CD4-positive, alpha-beta T cell treated with Interleukin-17A for 1 hour (primary cell): ENCODE measurements around the gene SNAP47.

Experiments used
- DNase-seq: peaks from one replicate; pipeline ENCODE4 v3.0.0-alpha.2; 2020

The SNAP47 gene

DNA sequence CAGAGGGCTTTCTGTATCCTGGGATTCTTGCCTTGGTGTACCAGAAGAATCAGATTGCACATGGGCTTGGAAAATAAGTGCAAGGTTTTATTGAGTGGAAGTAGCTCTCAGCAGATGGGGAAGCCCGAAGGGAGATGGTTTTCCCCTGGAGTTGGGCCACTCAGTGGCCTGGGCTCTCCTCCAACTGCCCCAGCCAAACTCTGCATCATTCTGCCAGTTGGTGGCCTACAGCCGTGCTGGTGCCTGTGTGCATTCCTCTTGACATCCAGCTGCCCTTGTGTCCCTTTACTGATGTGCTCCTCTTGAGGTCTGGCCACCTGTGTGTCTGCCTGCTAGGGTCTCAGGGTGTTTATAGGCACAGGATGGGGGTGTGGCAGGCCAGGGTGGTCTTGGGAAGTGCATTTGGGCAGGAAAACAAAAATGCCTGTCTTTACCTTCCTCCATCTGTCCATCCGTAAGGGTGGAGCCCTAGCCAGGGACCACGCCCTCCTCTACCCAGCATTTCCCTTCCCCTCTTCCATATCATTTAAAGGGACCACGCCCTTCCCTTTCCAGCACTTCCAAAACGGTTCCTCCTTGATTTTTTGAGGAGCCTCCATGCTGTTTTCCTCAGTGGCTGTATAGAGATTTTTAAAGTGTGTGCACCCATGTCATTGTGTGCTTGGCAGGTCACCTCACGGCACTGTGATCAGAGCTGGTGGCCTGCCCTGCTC is 18.9 kb downstream of the SNAP47 start:
- no peak for DNase-seq

DNA sequence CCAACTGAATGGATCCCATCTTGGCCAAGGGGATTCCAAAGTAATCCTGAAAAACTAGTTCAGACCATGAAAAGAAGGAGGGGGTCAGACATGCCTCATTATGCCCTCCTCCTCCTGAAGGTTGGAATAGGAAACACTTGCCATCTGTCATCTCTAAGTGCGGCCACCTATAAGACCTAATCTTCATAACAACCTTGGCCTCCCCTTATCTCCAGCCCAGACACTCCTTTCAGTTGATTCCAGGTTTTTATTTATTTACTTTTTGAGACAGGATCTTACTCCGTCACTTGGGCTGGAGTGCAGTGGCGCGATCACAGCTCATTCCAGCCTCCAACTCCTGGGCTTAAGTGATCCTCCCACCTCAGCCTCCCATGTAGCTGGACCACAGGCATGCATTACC is 19.7 kb downstream of the SNAP47 start:
- DNase-seq, result no peak

DNA sequence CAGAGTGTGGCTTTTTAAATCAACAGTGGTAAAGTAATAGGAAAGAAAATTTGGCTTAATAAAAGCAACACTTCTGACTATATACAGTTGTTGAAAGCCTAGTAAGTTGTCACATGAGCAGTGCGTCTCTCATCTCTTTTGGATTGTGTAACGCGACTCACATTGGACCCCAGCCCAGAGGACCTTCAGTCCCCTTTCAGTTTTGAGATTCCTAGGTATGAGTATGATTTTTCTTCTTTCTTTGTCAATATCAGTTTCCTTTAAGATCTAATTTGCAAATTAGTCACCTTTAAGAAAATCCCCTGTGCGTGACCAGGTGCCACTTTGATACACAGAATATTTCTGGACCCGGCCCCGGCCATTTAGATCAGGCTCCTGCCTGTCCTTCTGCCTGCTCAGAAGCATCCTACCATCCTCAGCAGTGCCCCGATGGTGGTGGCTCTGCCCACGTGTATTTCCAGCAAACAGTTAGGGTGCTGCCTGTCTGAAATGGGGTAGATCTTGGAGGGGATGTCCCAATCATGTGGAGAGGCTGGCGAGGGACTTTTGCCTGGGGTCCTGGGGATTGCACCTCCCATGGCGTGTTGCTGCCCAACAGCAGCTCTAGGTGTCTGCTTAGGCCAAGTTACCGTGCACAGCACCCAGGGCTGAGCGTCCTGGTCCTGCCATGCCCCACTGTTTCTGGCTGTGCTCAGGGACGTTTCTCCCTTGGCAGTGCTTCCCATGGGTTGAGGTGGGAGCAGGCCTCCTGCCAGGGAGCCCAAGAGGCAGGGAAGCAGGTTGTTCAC is 21.1 kb downstream of the SNAP47 start:
- no peak for DNase-seq

DNA sequence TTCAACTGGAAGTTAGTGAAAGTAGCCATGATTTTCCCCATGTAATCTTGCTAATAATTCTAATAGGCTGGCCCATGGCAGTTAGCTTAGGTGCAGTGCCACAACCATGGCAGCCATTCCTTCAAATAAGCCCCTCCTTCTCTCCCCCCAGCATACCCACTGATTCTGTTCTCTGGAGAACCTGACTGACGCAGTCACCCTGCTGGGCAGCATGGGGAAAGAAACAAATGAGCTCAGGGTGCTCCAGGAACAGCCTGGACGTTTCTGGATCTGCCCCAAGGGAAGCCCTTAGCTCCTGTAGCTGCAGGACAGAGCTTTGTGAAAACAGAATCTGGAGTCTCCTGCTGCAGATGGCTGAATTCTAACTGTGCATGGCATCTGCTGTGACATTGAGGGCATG is 22.5 kb downstream of the SNAP47 start:
- no peak for DNase-seq

DNA sequence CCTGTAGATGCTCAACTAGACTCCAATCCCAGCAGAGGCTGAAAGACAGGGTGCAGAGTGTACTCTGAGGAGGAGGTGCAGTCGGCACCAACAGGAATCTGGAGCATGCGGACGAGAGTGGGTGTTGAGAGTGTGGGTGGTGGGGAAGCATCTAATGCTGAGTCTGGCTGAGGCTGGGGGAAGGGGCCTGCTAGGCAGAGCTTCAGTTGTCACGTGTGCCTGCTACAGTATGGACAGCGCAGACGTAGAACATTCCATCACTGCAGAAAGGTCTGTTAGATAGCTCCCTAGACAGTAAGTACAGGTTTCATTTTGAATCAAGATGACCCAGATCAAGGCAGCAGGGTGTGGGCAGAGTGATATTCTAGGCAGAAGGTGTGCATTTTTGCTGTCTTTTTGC is 23.1 kb downstream of the SNAP47 start:
- DNase-seq, result no peak

DNA sequence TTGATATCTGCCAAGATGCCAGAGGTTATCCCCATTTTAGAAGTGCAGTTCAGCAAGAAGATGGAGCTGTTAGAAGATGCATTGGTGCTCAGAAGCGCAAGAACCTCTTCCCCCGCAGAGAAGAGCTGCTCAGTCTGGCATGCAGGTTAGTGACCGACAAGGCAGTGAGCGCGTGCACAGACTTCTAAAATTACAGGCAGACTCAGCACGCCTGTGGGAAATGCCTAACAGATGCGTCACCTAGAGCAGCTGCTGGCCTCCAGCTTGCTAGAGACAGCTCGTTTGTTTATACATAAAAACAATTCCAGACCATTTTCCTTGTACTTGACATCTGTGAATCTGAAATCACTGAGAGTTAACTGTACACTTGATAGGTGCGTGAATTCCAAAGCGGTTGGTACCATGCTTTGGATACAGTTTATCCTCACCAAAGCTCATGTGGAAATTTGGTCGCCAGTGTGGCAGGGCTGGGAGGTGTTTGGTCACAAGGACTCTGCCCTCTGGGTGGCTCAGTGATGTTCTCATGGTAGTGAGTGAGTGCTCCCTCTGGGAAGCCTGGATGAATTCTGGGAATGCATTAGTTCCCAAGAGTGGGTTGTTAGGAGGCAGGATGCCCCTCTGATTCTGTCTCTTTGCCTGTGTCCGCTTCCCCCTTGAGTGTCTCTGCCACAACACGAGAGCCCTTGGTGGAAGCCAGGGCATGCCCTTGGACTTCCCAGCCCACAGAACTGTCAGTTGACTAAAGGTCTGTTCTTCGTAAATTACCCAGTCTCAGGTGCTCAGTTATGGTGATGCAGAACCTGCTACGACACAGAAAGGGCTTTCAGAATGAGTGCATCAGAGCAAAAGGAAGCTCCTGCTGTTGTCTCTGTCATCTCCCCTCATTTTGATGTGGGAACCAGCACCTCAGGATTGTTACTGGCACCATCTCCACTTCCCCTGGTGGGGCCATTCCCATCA is 24.4 kb downstream of the SNAP47 start:
- DNase-seq, result no peak

DNA sequence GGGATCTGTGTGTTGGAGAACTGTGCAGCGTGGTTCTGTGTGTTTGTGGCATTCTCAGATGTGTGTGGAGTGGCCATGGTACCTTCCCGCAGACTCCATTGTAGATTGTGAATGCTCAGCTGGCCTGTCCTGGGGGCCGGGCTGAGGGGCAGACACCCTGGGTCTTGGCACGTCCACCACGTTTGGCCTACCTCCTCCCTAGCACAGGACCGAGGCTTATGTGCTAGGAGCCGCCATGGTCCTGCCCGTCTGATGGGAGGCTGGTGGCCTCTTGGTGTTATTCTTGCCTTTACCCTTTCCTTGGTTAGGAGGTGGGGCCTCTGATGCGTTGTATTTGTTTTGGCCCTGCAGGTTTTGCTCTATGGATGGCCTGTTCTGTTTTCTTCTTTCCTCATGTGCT is 25.1 kb downstream of the SNAP47 start:
- DNase-seq, result no peak

DNA sequence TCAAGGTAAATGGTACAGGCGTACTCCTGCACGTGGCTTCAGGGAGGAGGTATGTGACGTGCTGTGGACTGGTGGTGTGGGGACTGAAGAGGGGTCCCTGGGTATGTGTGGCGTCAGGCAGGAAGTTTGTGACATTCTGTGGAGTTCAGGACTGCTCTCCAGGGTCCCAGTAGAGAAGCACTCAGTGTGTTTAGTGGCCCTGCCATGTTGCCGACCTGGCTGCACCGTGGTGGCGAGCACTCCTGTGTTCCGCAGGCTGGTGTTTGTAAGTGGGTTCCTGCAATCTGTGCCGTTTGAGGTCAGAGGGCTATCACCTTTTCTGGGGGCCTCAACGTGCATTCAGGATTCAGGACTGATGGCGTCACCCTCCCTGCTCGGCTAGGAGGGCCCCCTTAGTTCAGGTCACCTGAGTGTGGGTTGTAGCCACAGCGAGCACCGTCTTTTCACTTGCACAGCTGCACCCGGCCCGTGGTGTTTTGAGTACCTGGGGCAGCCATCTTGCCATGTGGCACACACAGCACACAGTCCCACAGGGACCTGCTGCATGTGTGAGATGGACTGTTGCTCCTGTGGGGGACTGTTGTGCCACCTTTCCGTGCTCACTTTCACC is 26.5 kb downstream of the SNAP47 start:
- no peak for DNase-seq

DNA sequence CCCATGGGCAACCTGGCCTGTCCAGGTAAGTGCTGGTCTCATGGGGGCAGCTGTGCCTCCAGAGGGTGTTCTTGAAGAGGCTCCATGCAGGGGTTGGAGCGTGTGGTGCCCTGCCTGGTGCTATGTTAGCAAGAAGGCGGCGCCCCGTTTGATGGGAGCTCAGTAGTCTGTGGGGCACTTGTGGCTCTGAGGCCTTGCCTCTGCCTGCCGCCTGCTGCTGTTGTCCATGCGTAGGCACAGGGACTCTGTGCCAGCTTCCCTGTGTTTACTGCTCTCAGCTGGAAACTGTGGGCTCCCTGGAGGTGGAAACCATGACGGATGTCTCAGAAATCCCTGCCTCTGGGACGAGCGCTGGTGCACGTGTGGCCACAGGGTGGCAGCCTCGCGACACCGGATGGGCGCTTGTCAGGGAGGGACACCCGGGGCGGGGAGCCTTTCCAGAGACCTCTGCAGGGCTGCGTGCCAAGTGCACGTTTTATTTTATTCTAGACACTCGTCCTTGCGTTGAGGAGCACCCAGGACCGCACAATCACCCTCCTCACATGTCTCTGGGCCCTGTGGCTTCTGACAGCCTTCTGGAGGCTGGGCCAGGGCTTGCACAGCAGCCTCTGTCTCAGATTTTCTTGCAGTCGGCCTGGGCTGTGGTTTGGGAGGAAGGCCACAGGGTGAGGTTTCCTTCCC is 27.1 kb downstream of the SNAP47 start:
- DNase-seq, result peak; percentile 88

DNA sequence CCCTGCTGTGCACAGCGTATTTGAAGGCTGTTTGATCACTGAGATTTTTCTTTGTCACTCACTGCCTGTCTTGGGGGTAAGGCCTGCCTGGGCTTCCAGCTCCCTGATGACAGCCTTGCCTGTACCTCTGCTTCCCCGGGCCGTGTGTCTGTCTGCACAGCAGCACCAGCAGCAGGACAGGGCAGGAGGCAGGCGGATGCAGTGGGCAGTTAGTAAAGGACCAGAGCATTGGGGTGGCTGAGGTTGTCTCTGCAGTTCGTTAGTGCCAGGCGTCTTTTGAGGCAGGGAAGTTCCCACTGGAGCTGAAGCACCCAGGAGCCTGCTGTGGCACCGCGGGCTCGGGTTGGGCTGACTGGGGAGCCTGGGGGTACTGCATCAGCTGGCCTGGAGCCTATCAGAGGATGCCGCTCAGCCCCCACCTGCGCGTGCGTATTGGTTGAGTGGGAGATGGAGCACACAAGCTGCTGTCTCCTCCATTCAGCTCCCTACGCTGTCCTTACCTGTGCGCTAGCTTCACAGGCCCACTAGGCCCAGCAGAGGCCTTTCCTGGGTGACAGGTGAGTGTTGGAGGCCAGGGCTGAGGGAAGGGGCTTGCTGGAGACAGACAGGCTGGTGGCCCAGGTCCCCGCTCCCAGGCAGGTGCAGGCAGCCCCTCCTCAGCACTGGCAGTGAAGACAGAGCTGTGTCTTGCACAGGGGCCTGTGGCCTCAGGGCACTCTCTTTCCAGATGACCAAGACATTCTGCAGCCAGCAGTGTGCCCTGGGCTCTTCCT is 28.2 kb downstream of the SNAP47 start:
- DNase-seq, result no peak

DNA sequence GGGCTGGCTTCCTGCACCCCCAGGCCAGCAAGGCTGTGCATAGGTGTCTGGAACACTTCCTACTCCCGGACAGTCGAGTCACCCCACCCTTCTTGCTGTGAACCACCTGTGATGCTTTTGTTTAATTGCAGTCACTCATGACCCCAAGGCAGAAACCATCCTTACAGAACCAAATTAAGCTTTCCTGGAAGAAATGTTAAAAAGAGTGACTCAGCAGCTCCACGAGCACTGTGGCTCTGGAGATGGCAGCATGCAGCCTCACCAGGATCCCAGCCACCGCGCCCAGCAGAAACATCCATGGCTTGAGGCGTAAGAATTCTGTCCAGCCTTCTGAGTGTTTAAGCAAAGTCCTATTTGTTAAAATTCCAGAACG is 28.8 kb downstream of the SNAP47 start:
- no peak for DNase-seq

DNA sequence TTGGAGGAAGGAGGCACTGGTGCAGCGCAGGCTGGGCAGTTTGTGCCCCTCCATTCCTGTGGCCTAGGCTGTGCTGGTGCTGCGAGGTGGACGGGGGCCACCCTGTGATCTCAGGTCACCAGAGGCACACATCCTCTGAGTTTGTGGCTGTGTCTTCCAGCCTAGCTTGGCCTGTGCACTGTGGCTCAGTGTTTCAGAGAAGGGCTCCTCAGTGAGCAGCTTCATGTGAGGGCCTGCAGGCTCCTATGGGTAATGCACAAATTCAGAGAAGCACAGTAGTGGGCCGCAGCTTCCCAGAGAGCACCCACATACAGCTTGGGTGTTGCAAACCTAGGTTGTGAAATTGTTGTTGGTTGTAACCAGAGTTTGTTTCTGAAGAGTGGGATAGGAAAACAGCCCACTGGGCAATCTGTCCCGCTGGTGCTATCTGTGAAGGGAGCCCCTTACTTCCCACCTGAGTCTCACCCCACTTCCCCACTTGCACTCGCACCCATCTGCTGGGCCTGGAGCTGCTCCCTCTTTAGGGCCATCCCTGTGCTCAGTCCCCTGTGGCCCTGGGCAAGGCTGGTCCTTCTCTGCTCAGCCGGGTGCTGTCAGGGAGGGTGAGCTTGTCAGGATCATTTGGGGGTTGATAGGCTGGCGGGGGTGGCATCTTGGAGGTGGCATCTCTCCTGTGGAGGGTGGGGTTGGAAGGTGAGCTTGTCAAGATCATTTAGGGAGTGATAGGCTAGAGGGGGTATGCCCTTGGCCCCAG is 30.2 kb downstream of the SNAP47 start:
- DNase-seq, result no peak

DNA sequence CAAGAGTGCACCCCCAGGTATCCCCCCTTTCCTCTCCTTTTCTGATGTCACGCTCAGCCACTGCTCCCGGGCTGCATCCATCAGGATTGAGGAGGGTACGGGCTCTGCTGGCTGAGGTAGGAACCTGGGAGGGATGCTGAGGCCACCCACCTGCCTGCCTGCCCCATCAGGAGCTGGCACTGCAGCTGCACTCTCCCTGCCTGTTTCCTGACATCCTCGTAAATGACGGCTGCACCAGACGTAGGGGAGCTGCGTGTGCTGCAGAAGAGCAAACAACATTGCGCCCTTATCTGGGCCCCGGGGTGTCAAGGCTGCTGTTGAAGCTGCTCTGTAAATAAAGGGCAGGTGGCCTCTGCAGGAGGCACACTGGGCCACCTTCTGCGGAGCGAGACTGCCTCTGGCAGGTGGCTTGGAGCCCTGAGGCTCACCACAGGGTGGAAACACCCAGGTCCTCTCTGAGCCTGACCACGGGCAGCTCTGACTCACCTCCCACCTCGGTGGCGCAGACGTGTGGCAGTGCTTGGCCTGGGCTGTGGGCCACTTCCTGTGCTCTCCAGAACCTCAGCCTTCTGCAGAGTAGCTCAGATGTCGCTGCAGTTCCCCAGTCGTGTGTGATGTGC is 30.9 kb downstream of the SNAP47 start:
- peak; percentile 80 for DNase-seq

DNA sequence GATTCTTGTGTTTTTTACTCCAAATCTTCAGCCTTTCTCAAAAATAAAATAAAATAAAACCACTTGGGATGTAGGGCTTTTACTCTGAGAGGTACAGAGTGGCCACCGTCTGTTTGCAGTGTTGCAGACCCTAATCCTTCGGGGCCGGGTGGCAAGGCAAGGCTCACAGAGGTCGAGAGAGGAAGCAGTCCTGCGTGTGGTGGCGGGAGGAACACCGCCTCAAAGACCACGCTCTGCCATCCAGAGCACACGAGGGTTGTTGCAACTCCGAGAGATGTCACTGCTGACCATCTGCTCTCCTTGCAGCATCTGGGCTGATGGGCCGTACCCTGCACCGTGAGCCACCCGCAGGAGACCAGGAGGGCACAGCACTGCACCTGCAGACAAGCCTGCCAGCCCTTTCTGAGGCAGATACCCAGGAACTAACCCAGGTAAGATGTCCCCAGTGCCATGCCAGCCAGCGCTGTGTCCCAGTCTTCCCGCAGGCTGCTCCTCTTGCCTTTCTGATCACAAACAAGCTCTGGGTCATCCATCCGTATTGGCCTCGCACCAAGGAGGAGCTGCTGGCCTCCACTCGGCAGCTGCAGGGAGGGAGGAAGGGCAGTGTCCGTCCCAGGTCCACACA is 31.5 kb downstream of the SNAP47 start:
- DNase-seq, result no peak

DNA sequence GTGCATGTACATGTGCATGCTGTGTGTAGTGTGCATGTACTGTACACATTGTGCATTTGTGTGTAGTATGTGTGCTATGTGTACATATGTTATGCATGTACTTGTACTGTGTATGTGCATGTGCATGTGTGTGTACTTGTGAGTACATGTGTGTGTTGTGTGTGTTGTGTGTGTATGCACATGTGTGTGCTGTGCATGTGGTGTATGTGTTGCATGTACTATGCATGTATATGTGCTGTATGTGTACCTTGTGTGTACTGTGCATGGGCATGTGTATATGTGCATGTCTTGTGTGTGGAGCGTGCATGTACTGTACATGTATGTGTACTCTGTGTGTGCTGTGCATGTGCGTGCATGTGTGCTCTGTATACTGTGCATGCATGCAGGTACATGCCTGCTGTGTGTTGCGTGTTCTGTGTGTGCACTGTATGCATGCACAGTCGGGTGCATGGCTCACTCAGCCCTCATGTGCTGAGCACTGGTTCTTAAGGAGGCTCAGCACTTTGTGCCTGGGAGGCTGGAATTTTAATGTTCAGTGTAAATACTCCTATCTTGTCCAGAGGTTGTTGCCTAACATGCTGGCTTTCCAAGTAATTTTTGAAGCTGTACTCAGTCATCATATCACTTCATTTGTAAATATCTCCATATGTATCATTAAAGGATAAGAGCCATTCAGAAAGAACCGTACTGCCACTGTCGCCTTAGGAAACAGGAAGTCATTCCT is 32.3 kb downstream of the SNAP47 start:
- no peak for DNase-seq

DNA sequence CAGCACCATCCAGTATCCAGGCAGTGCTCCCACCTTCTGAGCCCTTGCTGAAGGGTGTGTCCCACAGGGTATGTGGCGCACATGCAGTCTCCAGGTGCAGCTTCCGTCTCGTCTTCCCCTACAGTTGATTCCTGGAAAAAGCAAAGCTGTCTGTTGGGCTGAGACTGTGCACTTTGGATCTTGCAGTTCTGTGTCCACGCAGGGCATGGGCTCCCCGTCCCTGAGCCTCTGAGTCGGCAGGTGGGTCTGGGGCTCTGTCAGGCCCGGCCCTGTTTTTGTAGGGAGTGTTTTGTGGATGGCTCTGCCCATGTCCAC is 32.8 kb downstream of the SNAP47 start:
- no peak for DNase-seq

DNA sequence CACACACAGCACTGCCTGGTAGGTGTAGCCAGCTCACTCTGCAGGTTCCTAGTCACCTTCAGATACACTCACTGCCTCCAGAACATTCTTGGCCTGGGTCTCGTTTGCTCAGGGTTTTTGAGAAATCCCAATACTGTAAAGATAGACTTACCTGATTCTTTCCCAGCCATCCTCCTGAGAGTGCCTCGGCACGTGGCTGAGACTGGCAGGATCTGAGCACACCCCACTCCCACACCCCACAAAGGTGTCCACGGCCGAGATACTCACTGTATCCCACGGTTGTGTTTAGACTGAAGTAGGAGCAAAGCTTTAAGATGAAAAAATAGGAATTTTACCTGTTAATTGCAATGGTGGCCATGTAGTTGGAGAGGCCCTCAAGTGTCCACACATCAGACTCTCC is 33.4 kb downstream of the SNAP47 start:
- DNase-seq, result no peak

DNA sequence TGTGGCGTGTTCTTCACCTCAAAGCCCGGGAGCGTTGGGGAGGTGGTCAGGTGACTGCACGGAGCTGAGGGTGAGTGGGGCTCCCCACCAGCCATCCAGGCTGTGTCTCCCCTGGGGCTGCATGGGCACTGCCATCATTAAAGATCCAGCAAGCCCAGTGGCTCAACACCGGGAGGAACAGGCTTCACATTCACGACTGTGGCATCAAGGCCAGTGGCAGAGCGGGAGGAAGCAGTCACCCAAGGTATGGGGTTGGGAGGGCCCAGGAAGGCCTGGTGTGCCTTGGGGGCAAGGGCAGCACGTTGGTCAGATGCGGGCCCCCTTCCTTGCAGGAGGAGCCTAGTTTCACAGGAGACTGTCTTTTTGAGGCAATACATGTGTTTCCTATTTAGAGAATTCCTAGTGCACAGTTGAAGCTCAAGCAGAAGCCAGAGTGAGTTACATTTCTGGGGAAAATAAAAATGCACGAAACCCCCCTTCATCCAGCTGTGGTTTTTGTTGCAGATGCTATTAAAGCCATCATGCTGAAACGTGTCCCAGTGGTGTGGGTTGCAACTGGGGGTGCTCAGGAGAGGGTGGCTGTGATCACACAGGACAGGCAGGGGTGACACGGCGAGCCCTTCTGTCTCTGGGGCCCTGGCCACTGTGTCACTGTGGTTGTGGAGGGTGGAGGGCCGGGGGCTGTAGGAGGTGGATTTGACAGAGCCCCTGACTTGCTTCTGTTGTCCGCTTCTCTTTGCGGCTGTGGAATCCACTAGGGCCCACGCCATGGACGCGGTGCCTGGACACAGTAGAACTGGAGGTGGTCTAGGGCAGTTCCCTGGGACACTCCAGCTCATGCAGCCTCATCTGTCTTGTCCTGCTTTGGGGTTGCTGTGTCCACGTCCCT is 34.1 kb downstream of the SNAP47 start:
- DNase-seq, result no peak
